PC-9 (cell line): ENCODE results near the gene NCK1. TPM values are rescaled to one million over a fixed set of nuclear protein-coding genes. Genes with fewer than 3 reads are reported as not detected.
A peak's percentile ranks its signal among the peaks of the same experiment; 100 is the strongest.

Source experiments
- BruUV-seq: library from RNA; stranded (reverse); fragments of 400-500 nt; replicated peaks from 2 replicates; lab custom pipeline; 2021; lab: Mats Ljungman, UMichigan
- CTCF ChIA-PET: fragments of 300-600 bp; sonication (Branson Sonifier 250); formaldehyde crosslinking; loops from one replicate; lab custom pipeline; 2022; ENCODE audit warnings: antibody characterized with exemption; lab: Charles Lee
- POLR2A ChIA-PET: fragments of 300-600 bp; sonication (Branson Sonifier 250); formaldehyde crosslinking; loops from one replicate; lab custom pipeline; 2022; ENCODE audit warnings: antibody characterized with exemption; ENCODE audit not compliant: unreplicated experiment; lab: Charles Lee
- DNase-seq, 2 experiments: peaks; one replicate each; pipeline versions ENCODE4 v3.0.0 to v3.0.0-alpha.2; 2015 to 2022; ENCODE audit warnings: mixed read lengths in 1 of 2
- H2AFZ ChIP-seq: fragments of 200-600 bp; sonication (generic); 2 replicates; pipeline ENCODE4 v1.8.1; 2017; ENCODE audit warnings: antibody characterized with exemption
- H3F3A ChIP-seq: fragments of 200-600 bp; sonication (generic); 2 replicates; pipeline ENCODE4 v1.8.1; 2017; ENCODE audit warnings: antibody characterized with exemption, mild to moderate bottlenecking, low read depth; ENCODE audit not compliant: insufficient read depth
- H3K27ac ChIP-seq: fragments of 200-600 bp; sonication (generic); 2 replicates; pipeline ENCODE4 v1.6.1; 2016; ENCODE audit warnings: mixed run types
- H3K27me3 ChIP-seq: fragments of 200-600 bp; sonication (generic); 2 replicates; pipeline ENCODE4 v1.6.1; 2016; ENCODE audit warnings: low read depth, mixed run types; ENCODE audit not compliant: insufficient read depth
- H3K36me3 ChIP-seq: fragments of 200-600 bp; sonication (generic); 2 replicates; pipeline ENCODE4 v1.6.1; 2016; ENCODE audit warnings: low read depth, mixed run types
- H3K4me1 ChIP-seq: fragments of 200-600 bp; sonication (generic); replicated peaks from 2 replicates; pipeline ENCODE4 v1.6.1; 2016; ENCODE audit warnings: mixed run types; ENCODE audit not compliant: insufficient read depth
- H3K4me2 ChIP-seq: fragments of 200-600 bp; sonication (generic); 2 replicates; pipeline ENCODE4 v1.6.1; 2017; ENCODE audit warnings: mixed run types
- H3K4me3 ChIP-seq: fragments of 200-600 bp; sonication (generic); 2 replicates; pipeline ENCODE4 v1.6.1; 2016; ENCODE audit warnings: mixed run types
- H3K79me2 ChIP-seq: fragments of 200-600 bp; sonication (generic); 2 replicates; pipeline ENCODE4 v1.6.1; 2017; ENCODE audit warnings: low read depth, mixed run types
- H3K9me2 ChIP-seq: fragments of 200-600 bp; sonication (generic); 2 replicates; pipeline ENCODE4 v1.8.1; 2017; ENCODE audit warnings: mild to moderate bottlenecking; ENCODE audit not compliant: insufficient read depth
- H3K9me3 ChIP-seq: fragments of 200-600 bp; sonication (generic); 2 replicates; pipeline ENCODE4 v1.8.1; 2016; ENCODE audit warnings: low read depth; ENCODE audit not compliant: insufficient read depth
- H4K20me1 ChIP-seq: fragments of 200-600 bp; sonication (generic); 2 replicates; pipeline ENCODE4 v1.8.1; 2017; ENCODE audit not compliant: insufficient read depth
- EZH2 ChIP-seq: fragments of 200-600 bp; sonication (generic); IDR thresholded peaks from 2 replicates; pipeline ENCODE4 v1.8.0; 2017; ENCODE audit warnings: antibody characterized with exemption, low read depth
- intact Hi-C: fragments of 100-400 bp; cut with micrococcal nuclease; formaldehyde crosslinking; loops from one replicate; pipeline ENCODE4 v1.10.0; 2022; ENCODE audit not compliant: unreplicated experiment
- total RNA-seq: library from RNA; stranded (reverse); gene quantifications from 2 replicates; pipeline ENCODE4 v1.2.3, GENCODE V29; 2021
- TF ChIP-seq, protein P1 (sequence below): fragments of 200-600 bp; sonication (generic); conservative IDR thresholded peaks from 2 replicates; pipeline ENCODE4 v1.6.1; 2017; ENCODE audit warnings: mixed run types, antibody characterized with exemption, mild to moderate bottlenecking, moderate library complexity

The NCK1 gene
- total RNA-seq, 1 experiment from 2014 or later = 42.7 TPM

DNA sequence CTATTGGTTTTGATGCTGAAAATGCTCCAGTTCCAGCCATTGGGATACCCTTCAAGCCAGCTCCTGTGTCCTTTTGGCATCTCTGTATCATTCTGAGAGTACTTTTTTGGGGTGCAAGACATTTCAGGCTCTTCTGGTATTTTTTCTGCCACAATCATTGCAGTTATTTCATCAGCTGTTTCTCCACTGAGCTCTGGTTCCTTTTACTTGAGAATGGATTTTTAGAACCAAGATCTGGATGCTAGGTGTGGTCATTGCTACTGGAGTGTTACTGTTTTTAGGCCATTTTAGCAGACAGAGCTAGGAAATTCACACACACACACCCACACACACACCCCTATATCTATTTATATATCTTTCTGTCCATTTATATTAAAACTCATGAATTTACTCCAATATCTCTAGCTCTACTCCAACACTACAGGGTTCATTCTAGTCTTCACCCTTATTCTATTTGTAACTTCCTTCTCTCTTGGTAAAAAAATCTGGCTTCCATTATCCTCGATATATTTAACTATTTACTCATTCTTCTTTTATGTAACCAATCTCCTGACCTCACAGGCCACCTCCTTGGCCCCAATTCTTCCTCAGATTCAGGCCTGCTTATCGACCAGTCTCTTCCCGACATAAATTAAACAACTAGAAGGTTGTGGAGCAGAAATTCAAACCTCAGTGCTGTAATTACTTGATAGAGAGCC lies 26.0 kb upstream of the NCK1 start:
- no peaks in the 10 kb centered on the region for H4K20me1 ChIP-seq
- ChIA-PET POLR2A (no interaction called here), CTCF (no interaction called here)
- H3K4me2 ChIP-seq = no peak overlapping the region
- BruUV-seq = no TSS peak
- TF ChIP-seq EZH2 = no peak
- TF ChIP-seq, protein P1, sequence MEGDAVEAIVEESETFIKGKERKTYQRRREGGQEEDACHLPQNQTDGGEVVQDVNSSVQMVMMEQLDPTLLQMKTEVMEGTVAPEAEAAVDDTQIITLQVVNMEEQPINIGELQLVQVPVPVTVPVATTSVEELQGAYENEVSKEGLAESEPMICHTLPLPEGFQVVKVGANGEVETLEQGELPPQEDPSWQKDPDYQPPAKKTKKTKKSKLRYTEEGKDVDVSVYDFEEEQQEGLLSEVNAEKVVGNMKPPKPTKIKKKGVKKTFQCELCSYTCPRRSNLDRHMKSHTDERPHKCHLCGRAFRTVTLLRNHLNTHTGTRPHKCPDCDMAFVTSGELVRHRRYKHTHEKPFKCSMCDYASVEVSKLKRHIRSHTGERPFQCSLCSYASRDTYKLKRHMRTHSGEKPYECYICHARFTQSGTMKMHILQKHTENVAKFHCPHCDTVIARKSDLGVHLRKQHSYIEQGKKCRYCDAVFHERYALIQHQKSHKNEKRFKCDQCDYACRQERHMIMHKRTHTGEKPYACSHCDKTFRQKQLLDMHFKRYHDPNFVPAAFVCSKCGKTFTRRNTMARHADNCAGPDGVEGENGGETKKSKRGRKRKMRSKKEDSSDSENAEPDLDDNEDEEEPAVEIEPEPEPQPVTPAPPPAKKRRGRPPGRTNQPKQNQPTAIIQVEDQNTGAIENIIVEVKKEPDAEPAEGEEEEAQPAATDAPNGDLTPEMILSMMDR = no peak
- H3F3A ChIP-seq = 0 out of 2 replicates have a peak, but pooled peaks cover 4% of the 10 kb centered on the region
- H3K9me2 ChIP-seq = no peaks in the 10 kb centered on the region
- H2AFZ ChIP-seq = no peak overlapping the region
- H3K36me3 ChIP-seq = peaks cover 4% of the 10 kb centered on the region; the same call in 1 of the 2 replicates
- H3K27ac ChIP-seq = no peak overlapping the region
- H3K79me2 ChIP-seq = peaks cover 34% of the 10 kb centered on the region; the same call in 1 of the 2 replicates
- 0 out of 2 replicates have a peak, but pooled peaks cover 12% of the 10 kb centered on the region for H3K4me1 ChIP-seq
- no peak for DNase-seq
- intact Hi-C loops = no loop called here
- no peak overlapping the region for H3K4me3 ChIP-seq
- H3K27me3 ChIP-seq = no peaks in the 10 kb centered on the region
- no peaks in the 10 kb centered on the region for H3K9me3 ChIP-seq

DNA sequence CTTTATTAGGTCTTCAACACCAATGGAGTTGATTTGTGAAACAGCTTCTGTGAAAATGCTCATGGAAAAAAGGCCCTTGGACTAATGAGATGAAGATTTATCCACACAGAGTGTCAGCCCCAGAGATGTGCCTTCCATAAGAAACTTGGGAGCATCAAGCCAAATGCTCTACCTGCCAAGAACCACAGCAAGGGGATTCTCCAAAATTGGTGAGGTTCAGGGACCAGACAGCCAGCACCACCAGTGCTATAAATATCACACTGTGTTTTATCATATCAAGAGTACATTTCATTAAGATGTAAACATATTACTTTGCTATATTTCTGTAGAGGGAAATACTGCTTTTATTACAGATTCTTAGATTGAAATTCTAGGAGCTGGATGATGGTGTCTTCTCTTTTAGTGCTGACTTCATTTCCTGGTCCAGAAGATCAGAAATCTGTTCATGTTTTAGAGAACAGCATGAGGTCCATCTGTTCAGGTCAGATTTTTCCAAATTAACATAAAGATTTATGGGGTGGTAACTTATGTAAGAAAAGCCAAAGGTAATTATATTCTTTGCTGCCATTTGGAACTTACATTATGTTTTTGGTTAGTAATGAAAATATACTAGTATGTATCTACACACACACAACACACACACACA lies 25.4 kb upstream of the NCK1 start:
- Histone ChIP-seq H3K4me1 (0 out of 2 replicates have a peak, but pooled peaks cover 12% of the 10 kb centered on the region), H4K20me1 (no peaks in the 10 kb centered on the region), H3K4me2 (no peak overlapping the region), H3K27ac (no peak overlapping the region), H3K9me3 (no peaks in the 10 kb centered on the region), H2AFZ (no peak overlapping the region), H3K36me3 (peaks cover 4% of the 10 kb centered on the region; the same call in 1 of the 2 replicates), H3K4me3 (no peak overlapping the region), H3K27me3 (no peaks in the 10 kb centered on the region), H3K9me2 (no peaks in the 10 kb centered on the region), H3K79me2 (peaks cover 38% of the 10 kb centered on the region; the same call in 1 of the 2 replicates), H3F3A (0 out of 2 replicates have a peak, but pooled peaks cover 4% of the 10 kb centered on the region)
- intact Hi-C loops = no loop called here
- no TSS peak for BruUV-seq
- ChIA-PET POLR2A (interaction anchor here (0.7 kb wide), 1 partner anchor 1563 kb away, joined by 3 read pairs; no protein-coding TSS in a partner anchor), CTCF (no interaction called here)
- TF ChIP-seq EZH2 = no peak
- TF ChIP-seq, protein P1 = no peak
- no peak for DNase-seq

DNA sequence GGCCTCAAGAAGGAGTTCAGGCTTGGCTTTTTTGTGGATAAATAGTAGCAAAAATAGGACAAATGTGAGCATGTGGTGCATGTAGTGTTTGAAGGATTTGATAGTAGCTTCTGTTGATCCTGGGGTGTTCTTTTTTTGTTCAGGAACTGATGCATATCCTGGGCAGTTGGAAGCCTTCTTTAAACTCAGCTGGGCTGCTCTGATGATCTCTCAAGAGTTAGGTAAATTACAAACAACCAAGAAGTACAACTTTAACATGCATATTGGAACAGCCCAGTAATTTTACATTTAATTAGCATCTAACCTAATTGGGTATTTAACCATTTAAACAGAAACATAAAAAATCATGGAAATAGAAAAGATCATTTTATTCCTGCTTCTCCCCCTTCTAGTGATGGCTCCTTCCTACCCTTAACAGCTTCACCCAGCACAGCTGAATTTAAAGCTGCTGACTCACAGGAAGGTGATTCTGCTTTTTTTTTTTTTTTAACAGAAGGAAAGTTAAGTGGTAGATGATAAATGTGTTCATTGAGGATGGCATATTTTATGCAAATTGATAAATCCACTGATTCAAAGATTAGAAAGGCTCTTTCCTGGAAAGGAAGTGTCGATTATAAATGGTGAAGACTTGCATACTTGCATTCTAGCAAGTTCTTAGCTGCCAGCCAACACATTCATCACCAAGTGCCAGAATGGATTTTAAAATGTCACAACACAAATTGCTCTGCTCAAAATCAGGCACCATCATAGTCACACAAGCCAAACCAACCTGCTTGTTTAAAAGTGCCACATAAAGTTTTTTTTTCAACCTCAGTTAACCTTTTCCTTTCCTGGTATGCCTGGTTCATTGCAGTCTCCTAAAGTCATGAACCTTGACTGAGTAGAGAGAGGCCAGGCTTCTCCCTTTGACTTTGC lies 23.1 kb upstream of the NCK1 start:
- H3K9me3 ChIP-seq = no peaks in the 10 kb centered on the region
- peak overlapping the region; percentile 38 for H3K27ac ChIP-seq
- intact Hi-C loops = no loop called here
- BruUV-seq = no TSS peak
- no peaks in the 10 kb centered on the region for H4K20me1 ChIP-seq
- DNase-seq = peak in 1 of 2 experiments; percentile 60
- H3K27me3 ChIP-seq = no peaks in the 10 kb centered on the region
- H3K36me3 ChIP-seq = peaks cover 4% of the 10 kb centered on the region; the same call in 1 of the 2 replicates
- no peak overlapping the region for H3K4me3 ChIP-seq
- H2AFZ ChIP-seq = no peak overlapping the region
- H3K9me2 ChIP-seq = no peaks in the 10 kb centered on the region
- H3K4me2 ChIP-seq = no peak overlapping the region
- ChIA-PET POLR2A (interaction anchor here (0.5 to 0.6 kb wide), 3 partner anchors 11 to 31 kb away, joined by 4 to 5 read pairs (median 4); no protein-coding TSS in a partner anchor), CTCF (interaction anchor here (0.6 kb wide), 1 partner anchor 23 kb away, joined by 13 read pairs; no protein-coding TSS in a partner anchor)
- TF ChIP-seq EZH2 = no peak
- TF ChIP-seq, protein P1 = no peak
- H3K79me2 ChIP-seq = peaks cover 32% of the 10 kb centered on the region; the same call in 1 of the 2 replicates
- 0 out of 2 replicates have a peak, but pooled peaks cover 12% of the 10 kb centered on the region for H3K4me1 ChIP-seq
- 0 out of 2 replicates have a peak, but pooled peaks cover 4% of the 10 kb centered on the region for H3F3A ChIP-seq
